GM18505 (cell line): ENCODE data around the gene FERMT3.

ENCODE experiments used
- ATAC-seq: cut with Tn5 transposase; IDR thresholded peaks from one replicate; pipeline ENCODE4 v1.9.1; 2021; ENCODE audit not compliant: unreplicated experiment
- POLR2A ChIP-seq: IDR thresholded peaks from 4 replicates; pipeline ENCODE4 v1.6.1; 2011; ENCODE audit warnings: borderline replicate concordance; ENCODE audit not compliant: insufficient read depth, insufficient read length; ENCODE audit errors: extremely low read depth

FERMT3 gene

DNA sequence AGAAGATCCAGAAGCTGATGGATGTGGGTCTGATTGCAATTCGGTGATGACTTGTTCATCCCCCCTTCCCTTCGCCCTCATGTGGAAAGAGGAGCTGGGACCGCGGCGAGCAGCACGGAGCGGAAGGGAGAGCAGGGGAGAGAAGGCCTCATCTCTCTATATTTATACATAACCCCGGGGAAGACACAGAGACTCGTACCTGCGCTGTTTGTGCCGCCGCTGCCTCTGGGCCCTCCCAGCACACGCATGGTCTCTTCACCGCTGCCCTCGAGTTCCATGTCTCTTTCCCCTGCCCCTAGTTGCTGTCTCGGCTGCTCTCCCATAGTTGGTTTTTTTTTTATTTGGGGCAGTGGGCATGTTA, 2.5 kb upstream of the FERMT3 start:
- peak; percentile 4 for TF ChIP-seq POLR2A
- ATAC-seq: no peak

DNA sequence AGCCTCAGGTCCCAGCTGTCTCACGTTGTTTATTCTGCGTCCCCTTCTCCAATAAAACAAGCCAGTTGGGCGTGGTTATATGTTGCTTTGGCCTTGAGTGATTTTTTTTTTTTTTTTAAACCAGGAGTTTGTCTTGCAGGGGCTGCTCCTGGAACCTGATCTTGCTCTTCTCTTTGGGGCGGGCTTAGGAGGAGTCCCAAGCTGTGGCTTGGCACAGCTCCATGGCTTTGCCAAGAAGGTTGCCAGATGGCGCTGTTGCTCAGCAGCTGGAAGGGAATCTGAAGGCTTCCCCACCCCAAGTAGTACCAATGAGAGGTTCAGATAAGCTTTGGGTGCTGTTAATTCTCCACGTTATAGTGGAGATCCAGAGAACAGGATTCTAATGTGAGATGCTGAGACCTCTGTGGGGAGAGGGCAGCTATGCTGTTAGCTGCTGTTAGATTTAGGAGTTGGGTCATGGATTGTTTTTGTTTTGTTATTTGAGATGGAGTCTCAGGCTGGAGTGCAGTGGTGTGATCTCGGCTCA, 2.0 kb upstream of the FERMT3 start:
- ATAC-seq: no peak
- TF ChIP-seq POLR2A: no peak

DNA sequence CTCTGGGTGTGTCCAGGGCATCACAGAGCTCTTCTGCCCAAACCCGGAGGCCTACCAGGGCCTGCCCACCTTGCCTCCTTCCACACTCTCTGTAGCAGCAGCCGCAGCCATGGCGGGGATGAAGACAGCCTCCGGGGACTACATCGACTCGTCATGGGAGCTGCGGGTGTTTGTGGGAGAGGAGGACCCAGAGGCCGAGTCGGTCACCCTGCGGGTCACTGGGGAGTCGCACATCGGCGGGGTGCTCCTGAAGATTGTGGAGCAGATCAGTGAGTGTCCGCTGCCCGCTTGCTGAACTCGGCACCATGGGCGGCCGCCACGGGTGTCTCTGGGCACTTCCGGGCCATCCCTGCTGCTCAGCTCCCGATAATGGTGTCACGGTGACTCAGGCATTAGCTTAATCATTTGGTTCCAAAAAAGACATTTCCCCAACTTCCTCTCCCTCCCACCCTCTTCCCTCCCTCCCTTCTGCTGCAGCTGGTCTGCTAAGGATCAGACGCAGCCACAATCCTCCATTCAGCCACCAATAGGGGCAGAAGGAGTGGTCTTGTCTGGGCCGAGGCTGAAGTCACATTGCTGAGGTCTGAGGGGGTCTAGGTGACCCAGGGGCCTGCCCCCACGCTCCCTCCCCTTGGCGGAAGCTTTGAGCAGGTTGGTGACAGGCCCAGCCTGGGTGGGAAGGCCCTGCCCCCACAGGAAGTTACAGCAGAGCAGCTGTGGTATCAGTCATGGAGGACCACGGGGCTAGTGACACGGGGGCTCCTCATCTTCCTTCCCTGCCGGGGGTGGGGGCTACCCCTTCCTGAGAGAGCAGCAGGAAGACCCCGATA, 950 bp downstream of the FERMT3 start:
- ATAC-seq: peak; percentile 42
- TF ChIP-seq POLR2A: peak; percentile 81

DNA sequence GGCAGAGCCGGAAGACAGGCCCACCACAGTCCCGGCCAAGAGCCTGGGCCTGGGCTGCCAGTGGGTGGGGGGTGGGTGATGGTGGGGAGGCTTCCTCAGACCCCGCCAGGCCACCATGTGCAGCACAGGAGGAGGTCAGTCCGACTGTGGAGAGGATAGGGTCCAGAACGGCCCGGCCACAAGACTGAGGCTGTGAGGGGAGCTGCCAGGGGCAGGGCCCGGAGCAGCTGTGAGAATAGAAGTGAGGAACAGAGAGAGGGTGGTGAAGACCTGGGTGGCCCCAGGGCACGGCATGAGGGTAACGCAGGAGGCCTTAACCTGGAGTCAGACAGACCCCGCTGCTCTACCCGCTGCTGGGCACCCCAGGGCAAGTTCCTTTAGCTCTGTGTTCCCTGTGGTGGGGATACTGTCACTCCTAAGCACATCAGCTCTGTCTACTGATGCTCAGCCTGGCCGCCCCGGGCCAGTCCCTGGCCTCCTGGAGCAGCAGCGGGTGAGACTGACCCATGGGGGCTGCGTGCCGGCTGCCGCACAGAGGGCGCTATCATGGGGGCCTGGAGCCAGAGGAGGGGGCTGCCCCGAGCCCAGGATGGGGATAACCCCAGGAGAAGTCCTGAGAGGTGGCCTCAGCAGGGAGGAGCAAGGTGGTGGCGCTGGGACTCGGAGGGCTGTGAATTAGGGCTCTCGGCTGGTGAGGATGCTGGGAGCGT, 1.7 kb downstream of the FERMT3 start:
- no peak for TF ChIP-seq POLR2A
- ATAC-seq: peak; percentile 6

DNA sequence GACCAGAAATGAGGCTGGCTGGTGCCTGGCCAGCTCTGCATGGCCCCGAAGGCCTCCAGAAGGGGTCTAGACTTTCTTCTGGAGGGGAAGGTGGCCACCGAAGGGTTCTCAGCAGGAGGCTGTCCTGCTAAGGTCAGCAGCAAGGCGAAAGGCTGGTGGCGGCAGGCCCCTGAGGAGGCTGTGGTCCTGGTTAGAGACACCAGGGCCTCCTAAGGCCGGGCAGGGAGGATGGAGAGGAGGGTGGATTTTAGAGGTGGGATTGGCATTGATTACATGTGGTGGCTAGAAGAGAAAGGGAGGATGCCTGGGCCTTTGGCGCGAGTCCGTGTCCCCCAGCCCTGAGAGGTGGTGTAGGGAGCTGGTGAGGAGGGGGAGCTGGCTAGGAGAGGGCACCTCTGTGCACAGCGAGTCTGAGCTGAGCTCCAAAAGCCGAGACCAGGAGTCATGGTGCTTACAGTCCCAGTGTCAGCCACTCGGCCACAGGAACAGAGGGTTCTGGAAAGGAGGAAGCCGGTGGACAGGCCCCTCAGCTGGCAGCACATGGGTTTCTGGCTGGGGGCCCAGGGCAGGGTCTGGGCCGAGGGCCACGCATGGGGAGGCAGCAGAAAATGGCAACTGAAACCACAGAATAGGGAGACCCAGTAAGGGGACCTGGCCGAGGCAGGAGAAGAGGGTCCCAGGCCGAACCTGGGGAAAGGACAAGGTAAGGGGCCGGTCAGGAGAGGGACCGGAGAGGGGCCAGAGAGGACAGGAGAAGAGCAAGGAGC, 2.5 kb downstream of the FERMT3 start:
- TF ChIP-seq POLR2A: no peak
- no peak for ATAC-seq

DNA sequence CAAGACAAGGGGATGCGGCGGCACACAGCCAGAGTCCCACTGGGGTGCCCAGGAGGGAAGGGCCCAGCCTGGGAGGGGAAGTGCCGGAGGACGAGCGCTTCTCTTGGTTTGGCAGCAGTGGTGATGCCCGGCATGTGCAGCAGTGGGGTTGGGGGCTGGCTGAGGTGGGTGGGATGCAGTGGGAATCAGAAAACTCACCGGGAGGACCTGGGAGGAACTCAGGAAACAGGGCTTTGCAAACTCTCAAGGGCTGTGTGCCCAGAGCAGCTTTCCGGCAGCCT, 3.0 kb downstream of the FERMT3 start:
- no peak for TF ChIP-seq POLR2A
- no peak for ATAC-seq

DNA sequence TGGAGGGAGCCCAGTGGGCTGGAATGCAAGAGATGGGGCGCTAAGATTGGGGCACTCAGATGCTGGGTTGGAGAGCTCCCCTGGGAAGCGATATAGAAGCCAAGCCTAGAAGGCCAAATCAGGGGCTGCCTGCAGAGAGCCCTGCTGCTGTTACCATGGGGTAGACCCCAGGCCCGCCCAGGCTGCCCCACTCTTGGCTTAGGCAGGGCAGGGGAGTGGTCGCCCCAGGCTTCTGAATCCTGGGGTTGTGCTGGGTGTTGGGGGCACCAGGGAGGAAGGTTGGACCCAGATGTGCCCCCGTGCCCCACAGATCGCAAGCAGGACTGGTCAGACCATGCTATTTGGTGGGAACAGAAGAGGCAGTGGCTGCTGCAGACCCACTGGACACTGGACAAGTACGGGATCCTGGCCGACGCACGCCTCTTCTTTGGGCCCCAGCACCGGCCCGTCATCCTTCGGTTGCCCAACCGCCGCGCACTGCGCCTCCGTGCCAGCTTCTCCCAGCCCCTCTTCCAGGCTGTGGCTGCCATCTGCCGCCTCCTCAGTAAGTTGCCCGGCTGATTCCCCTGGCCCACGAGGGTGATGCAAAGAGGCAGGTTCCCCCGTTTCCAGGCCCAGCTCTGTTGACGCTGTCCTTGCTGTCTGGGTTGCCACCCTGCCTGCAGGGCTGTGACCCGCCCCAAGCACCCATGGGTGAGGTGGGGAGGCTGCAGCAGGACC, 3.9 kb downstream of the FERMT3 start:
- no peak for ATAC-seq
- TF ChIP-seq POLR2A: peak; percentile 20

DNA sequence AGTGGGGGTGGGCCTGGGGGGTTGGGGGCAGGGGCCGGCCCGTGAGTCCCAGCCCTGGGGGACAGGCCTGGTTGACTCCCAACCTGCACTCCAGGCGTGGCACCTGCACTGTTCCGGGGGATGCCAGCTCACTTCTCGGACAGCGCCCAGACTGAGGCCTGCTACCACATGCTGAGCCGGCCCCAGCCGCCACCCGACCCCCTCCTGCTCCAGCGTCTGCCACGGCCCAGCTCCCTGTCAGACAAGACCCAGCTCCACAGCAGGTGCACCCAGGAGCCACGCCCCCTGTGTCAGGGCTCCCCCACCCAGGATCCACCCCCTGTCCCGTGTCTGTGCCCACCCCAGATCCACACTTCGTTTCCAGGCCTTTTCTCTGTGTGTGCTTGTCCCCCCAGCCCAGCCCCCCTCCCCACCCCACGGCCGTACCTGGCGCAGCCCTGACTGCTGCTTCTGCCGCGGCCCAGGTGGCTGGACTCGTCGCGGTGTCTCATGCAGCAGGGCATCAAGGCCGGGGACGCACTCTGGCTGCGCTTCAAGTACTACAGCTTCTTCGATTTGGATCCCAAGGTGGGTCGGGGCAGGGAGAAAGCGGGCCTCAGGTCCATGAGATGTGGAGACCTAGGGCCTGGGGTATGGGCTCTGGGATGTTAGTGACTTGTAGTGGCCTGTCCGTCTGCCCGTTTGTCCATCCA, 4.8 kb downstream of the FERMT3 start:
- no peak for ATAC-seq
- no peak for TF ChIP-seq POLR2A

DNA sequence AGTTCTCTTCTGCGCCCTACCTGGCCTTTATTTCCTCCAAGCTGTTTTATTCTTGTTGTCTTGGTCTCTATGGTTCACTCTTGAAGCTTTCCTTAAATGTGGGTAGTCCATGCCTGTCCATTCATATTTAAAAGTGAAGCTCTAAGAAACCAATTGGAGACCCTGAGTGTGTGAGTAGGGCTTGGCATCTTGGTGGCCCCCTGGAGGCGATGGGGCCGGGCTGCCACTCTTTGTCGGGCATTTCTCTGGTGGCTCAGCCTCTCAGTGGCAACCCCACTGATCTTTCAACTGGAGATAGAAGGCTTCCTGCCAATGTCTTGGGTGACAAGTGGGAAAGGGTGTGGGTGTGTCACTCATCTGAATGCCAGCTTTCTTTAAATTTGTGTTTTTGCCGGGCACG, 10.4 kb downstream of the FERMT3 start:
- ATAC-seq: no peak

DNA sequence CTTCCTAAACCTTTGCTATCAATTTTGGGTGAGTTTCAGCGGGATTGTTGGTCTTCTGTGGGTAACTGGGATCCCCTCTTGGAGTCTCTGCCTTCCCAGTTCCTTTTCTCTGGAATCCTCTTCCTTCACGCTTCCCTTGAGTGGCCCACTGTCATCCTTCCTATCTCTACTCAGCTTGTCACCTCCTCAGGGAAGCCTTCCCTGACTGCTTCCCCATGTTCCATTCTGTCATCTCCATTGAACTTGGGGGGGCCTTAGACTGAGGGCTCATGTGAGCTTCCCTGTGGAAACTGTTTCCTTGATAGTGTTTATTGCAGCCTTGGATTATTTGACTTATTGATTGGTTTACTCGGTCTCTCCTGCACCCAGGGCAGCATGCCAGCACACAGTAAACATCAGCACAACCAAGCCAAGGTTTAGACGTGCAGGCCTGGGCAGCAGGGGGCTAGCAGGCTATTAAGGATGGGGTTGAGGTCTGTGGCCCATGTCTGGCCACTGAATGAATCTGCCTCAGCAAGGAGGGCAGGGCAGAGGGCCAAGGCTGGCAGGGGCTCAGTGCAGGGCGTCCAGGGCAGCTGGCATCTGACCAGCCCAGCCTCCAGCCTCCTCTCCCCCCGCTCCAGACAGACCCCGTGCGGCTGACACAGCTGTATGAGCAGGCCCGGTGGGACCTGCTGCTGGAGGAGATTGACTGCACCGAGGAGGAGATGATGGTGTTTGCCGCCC, 12.3 kb downstream of the FERMT3 start:
- no peak for ATAC-seq
- TF ChIP-seq POLR2A: no peak

More for the DNA sequence above, 10.4 kb downstream of the FERMT3 start:
- no peak for TF ChIP-seq POLR2A

DNA sequence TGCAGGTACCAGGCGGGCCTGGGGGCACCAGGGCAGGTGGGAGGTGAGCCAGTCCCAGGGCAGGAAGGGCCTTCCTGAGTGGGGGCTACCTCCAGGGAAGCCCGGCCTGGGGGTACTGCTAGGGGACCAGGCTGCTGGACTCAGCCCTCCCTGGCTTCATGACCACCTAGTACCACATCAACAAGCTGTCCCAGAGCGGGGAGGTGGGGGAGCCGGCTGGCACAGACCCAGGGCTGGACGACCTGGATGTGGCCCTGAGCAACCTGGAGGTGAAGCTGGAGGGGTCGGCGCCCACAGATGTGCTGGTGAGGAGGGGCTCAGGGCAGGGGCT, 12.8 kb downstream of the FERMT3 start:
- no peak for TF ChIP-seq POLR2A
- ATAC-seq: no peak

DNA sequence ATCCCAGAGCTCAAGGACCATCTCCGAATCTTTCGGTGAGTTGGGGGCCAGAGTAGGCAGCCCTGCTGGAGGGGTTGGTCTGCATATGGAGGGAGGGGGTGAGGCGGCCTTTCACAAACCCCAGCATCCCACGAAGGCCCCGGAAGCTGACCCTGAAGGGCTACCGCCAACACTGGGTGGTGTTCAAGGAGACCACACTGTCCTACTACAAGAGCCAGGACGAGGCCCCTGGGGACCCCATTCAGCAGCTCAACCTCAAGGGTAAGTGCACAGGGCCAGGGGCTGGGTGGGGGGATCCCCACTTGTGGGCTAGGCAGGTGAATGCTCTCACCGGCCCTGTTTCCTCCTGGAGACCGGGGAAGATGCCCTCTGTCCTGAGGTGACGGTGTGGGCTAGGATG, 13.2 kb downstream of the FERMT3 start:
- no peak for TF ChIP-seq POLR2A
- no peak for ATAC-seq
